ENCODE measurements around the gene FOXL3. TPM values are rescaled to one million over a fixed set of nuclear protein-coding genes. Genes with fewer than 3 reads are reported as not detected.

FOXL3 gene
- total RNA-seq, 1 experiment from 2014 or later = not detected

- no peaks in the 10 kb centered on the region for H3K36me3 ChIP-seq (ENCODE audit: control insufficient read depth, insufficient read depth, low read length)
- H3K4me1 ChIP-seq (ENCODE audit: control insufficient read depth, insufficient read depth, low read length) = no peaks in the 10 kb centered on the region; the same call in 1 of the 2 replicates
- no TSS peak for BruUV-seq (replicated peaks)
- TF ChIP-seq REST (IDR thresholded peaks at IDR 0.05; ENCODE audit: insufficient read depth in 1 of 2, low read depth in 2 of 2, low read length in 1 of 2) (no peak), CTCF (IDR thresholded peaks at IDR 0.05) (no peak), TCF7L2 (IDR thresholded peaks at IDR 0.05; ENCODE audit: low read depth, low read length) (no peak), POLR2AphosphoS5 (IDR thresholded peaks at IDR 0.05; ENCODE audit: low read depth, low read length) (no peak), SIN3A (IDR thresholded peaks at IDR 0.05; ENCODE audit: borderline replicate concordance, insufficient read depth, low read depth, low read length) (no peak)
- H3K9me3 ChIP-seq (ENCODE audit: control insufficient read depth, insufficient read depth, low read depth, low read length) = no peaks in the 10 kb centered on the region
- H3K27ac ChIP-seq (ENCODE audit: low read length) = no peak overlapping the region
- H3K4me3 ChIP-seq (ENCODE audit: low read depth in 2 of 2, low read length in 2 of 2) = no peak overlapping the region
- in situ Hi-C loops (cut with HindIII; ENCODE audit: low pct_unique_long_range_greater_than_20kb, low sequenced_read_pairs) = no loop called here
- DNase-seq (ENCODE audit: low read depth, low spot score) (no peak), ATAC-seq (no peak)
- peaks cover 31% of the 10 kb centered on the region for H3K27me3 ChIP-seq (ENCODE audit: control insufficient read depth, insufficient read depth, low read length)
- intact Hi-C loops (cut with micrococcal nuclease; ENCODE audit: unreplicated experiment) = no loop called here
- ChIA-PET CTCF (no interaction called here), POLR2A (no interaction called here)
Measured at GRCh38 chr7:294440-295154, 4.6 kb downstream of the FOXL3 start.

GRCh38 chr7:295155-296154 lies 5.5 kb downstream of the FOXL3 start:
- no peaks in the 10 kb centered on the region for H3K9me3 ChIP-seq (ENCODE audit: control insufficient read depth, insufficient read depth, low read depth, low read length)
- ChIA-PET POLR2A (no interaction called here), CTCF (interaction anchor here (0.5 kb wide), 1 partner anchor 31 kb away, joined by 3 read pairs; no protein-coding TSS in a partner anchor)
- TF ChIP-seq REST (IDR thresholded peaks at IDR 0.05; ENCODE audit: insufficient read depth in 1 of 2, low read depth in 2 of 2, low read length in 1 of 2) = no peak
- TF ChIP-seq SIN3A (IDR thresholded peaks at IDR 0.05; ENCODE audit: borderline replicate concordance, insufficient read depth, low read depth, low read length) = no peak
- TF ChIP-seq POLR2AphosphoS5 (IDR thresholded peaks at IDR 0.05; ENCODE audit: low read depth, low read length) = no peak
- TF ChIP-seq CTCF (IDR thresholded peaks at IDR 0.05) = no peak
- no peak for TF ChIP-seq TCF7L2 (IDR thresholded peaks at IDR 0.05; ENCODE audit: low read depth, low read length)
- H3K27me3 ChIP-seq (ENCODE audit: control insufficient read depth, insufficient read depth, low read length) = peaks cover 28% of the 10 kb centered on the region
- H3K4me3 ChIP-seq (ENCODE audit: low read depth in 2 of 2, low read length in 2 of 2) = no peak overlapping the region
- ATAC-seq (no peak), DNase-seq (ENCODE audit: low read depth, low spot score) (no peak)
- no peaks in the 10 kb centered on the region for H3K36me3 ChIP-seq (ENCODE audit: control insufficient read depth, insufficient read depth, low read length)
- BruUV-seq (replicated peaks) = no TSS peak
- intact Hi-C loops (cut with micrococcal nuclease; ENCODE audit: unreplicated experiment) = no loop called here
- H3K4me1 ChIP-seq (ENCODE audit: control insufficient read depth, insufficient read depth, low read length) = no peaks in the 10 kb centered on the region; the same call in 1 of the 2 replicates
- no peak overlapping the region for H3K27ac ChIP-seq (ENCODE audit: low read length)
- in situ Hi-C loops (cut with HindIII; ENCODE audit: low pct_unique_long_range_greater_than_20kb, low sequenced_read_pairs) = no loop called here

All from Panc1 (cell line).